Stimulated activated effector memory CD8-positive, alpha-beta T cell treated with anti-CD3 and anti-CD28 coated beads, Interleukin-12 subunit alpha, Interleukin-12 subunit beta, amount 100 ng/mL, for 72 hours (primary cell): ENCODE results near the gene PDE4C.
"Not testable (repeated sequence)": the region's sequence is repeated elsewhere in the genome, so short reads cannot be mapped to it uniquely, and the experiment has no call there.

Source experiments
- ATAC-seq: fragments of 150-1000 bp; cut with Tn5 transposase; 2 replicates; pipeline ENCODE4 v1.10.0; 2021
- DNase-seq, 2 donors: peaks; one replicate each; pipeline ENCODE4 v3.0.0; 2021 to 2022; ENCODE audit warnings: low spot score in 2 of 2
- H3K27ac Mint-ChIP-seq: one replicate; pipeline ENCODE4 v1.8.0; 2022; ENCODE audit warnings: mild to moderate bottlenecking, mixed read lengths
- H3K36me3 Mint-ChIP-seq: one replicate; pipeline ENCODE4 v1.8.0; 2022; ENCODE audit warnings: mild to moderate bottlenecking, mixed read lengths
- H3K4me1 Mint-ChIP-seq: one replicate; pipeline ENCODE4 v1.8.0; 2022; ENCODE audit warnings: mixed read lengths
- H3K4me3 Mint-ChIP-seq: one replicate; pipeline ENCODE4 v1.8.0; 2022; ENCODE audit warnings: mild to moderate bottlenecking, mixed read lengths
- H3K9me3 Mint-ChIP-seq: one replicate; pipeline ENCODE4 v1.8.0; 2022; ENCODE audit warnings: mixed read lengths

PDE4C gene

GRCh38 chr19:18218600-18218999 is 7.6 kb downstream of the PDE4C start:
- no peak for DNase-seq
- H3K9me3 Mint-ChIP-seq, result no peaks in the 10 kb centered on the region
- no peak overlapping the region for H3K4me3 Mint-ChIP-seq
- no peaks in the 10 kb centered on the region for H3K36me3 Mint-ChIP-seq
- no peak overlapping the region for H3K27ac Mint-ChIP-seq
- peaks cover 25% of the 10 kb centered on the region for H3K4me1 Mint-ChIP-seq
- no peak for ATAC-seq

- H3K4me1 Mint-ChIP-seq, result peaks cover 25% of the 10 kb centered on the region
- ATAC-seq (no peak), DNase-seq (no peak)
- H3K36me3 Mint-ChIP-seq, result no peaks in the 10 kb centered on the region
- H3K9me3 Mint-ChIP-seq, result no peaks in the 10 kb centered on the region
- no peak overlapping the region for H3K4me3 Mint-ChIP-seq
- H3K27ac Mint-ChIP-seq, result no peak overlapping the region
Measured at GRCh38 chr19:18218159-18218558, 8.1 kb downstream of the PDE4C start.

- H3K36me3 Mint-ChIP-seq, result no peaks in the 10 kb centered on the region
- ATAC-seq (no peak), DNase-seq (no peak)
- H3K4me1 Mint-ChIP-seq, result peaks cover 25% of the 10 kb centered on the region
- no peak overlapping the region for H3K4me3 Mint-ChIP-seq
- no peaks in the 10 kb centered on the region for H3K9me3 Mint-ChIP-seq
- no peak overlapping the region for H3K27ac Mint-ChIP-seq
Measured at GRCh38 chr19:18216789-18217188, 9.4 kb downstream of the PDE4C start.

GRCh38 chr19:18214779-18215433 is 11.3 kb downstream of the PDE4C start:
- ATAC-seq, result peak; percentile 78
- H3K4me3 Mint-ChIP-seq, result no peak overlapping the region
- peaks cover 17% of the 10 kb centered on the region for H3K4me1 Mint-ChIP-seq
- H3K9me3 Mint-ChIP-seq, result no peaks in the 10 kb centered on the region
- no peak overlapping the region for H3K27ac Mint-ChIP-seq
- H3K36me3 Mint-ChIP-seq, result no peaks in the 10 kb centered on the region
- no peak for DNase-seq

- H3K4me1 Mint-ChIP-seq, result peaks cover 13% of the 10 kb centered on the region
- H3K36me3 Mint-ChIP-seq, result no peaks in the 10 kb centered on the region
- DNase-seq, result no peak
- no peak overlapping the region for H3K27ac Mint-ChIP-seq
- no peak overlapping the region for H3K4me3 Mint-ChIP-seq
- no peaks in the 10 kb centered on the region for H3K9me3 Mint-ChIP-seq
- no peak for ATAC-seq
Measured at GRCh38 chr19:18211683-18212082, 14.6 kb downstream of the PDE4C start.

- H3K9me3 Mint-ChIP-seq, H3K36me3 Mint-ChIP-seq, H3K4me1 Mint-ChIP-seq, H3K27ac Mint-ChIP-seq, H3K4me3 Mint-ChIP-seq, ATAC-seq, DNase-seq: not testable (repeated sequence)
Measured at GRCh38 chr19:18209912-18210311, 16.3 kb downstream of the PDE4C start.

- Mint-ChIP-seq H3K4me1 (peaks cover 13% of the 10 kb centered on the region), H3K9me3 (no peaks in the 10 kb centered on the region), H3K27ac (no peak overlapping the region), H3K36me3 (no peaks in the 10 kb centered on the region), H3K4me3 (no peak overlapping the region)
- DNase-seq (peak; percentile 57 to 74), ATAC-seq (no peak)
Measured at GRCh38 chr19:18208098-18208951, 17.9 kb downstream of the PDE4C start.

GRCh38 chr19:18206018-18206417 is 20.2 kb downstream of the PDE4C start:
- H3K4me3 Mint-ChIP-seq, result no peak overlapping the region
- no peaks in the 10 kb centered on the region for H3K9me3 Mint-ChIP-seq
- H3K4me1 Mint-ChIP-seq, result peaks cover 24% of the 10 kb centered on the region
- no peak for DNase-seq
- peaks cover 14% of the 10 kb centered on the region for H3K36me3 Mint-ChIP-seq
- ATAC-seq, result no peak
- no peak overlapping the region for H3K27ac Mint-ChIP-seq

- peak overlapping the region; percentile 91 for H3K27ac Mint-ChIP-seq
- H3K4me1 Mint-ChIP-seq, result peaks cover 24% of the 10 kb centered on the region
- peak overlapping the region; percentile 82 for H3K4me3 Mint-ChIP-seq
- H3K9me3 Mint-ChIP-seq, result no peaks in the 10 kb centered on the region
- DNase-seq, result peak; percentile 46 to 77
- no peak for ATAC-seq
- H3K36me3 Mint-ChIP-seq, result peaks cover 14% of the 10 kb centered on the region
Measured at GRCh38 chr19:18205200-18205892, 20.9 kb downstream of the PDE4C start.

- Mint-ChIP-seq H3K9me3 (no peaks in the 10 kb centered on the region), H3K4me1 (peaks cover 24% of the 10 kb centered on the region), H3K4me3 (peak overlapping the region; percentile 82), H3K27ac (peak overlapping the region; percentile 91), H3K36me3 (peaks cover 18% of the 10 kb centered on the region)
- ATAC-seq (peak; percentile 3), DNase-seq (peak; percentile 49 to 84)
Measured at GRCh38 chr19:18204394-18205199, 21.6 kb downstream of the PDE4C start.

GRCh38 chr19:18203863-18204393 is 22.3 kb downstream of the PDE4C start, which contains the start of gene RAB3A:
RAB3A (minus strand) TSS chr19:18204042; CDS start chr19:18202740, 1,302 bp downstream.
- peaks cover 24% of the 10 kb centered on the region for H3K4me1 Mint-ChIP-seq
- ATAC-seq, result peak; percentile 95
- H3K36me3 Mint-ChIP-seq, result peaks cover 25% of the 10 kb centered on the region
- peak within 1 kb of the TSS; percentile 82 for H3K4me3 Mint-ChIP-seq
- no peaks in the 10 kb centered on the region for H3K9me3 Mint-ChIP-seq
- peak within 1 kb of the TSS; percentile 91 for H3K27ac Mint-ChIP-seq
- peak; percentile 93 to 99 for DNase-seq

GRCh38 chr19:18203408-18203862 is 22.8 kb downstream of the PDE4C start:
- peaks cover 24% of the 10 kb centered on the region for H3K4me1 Mint-ChIP-seq
- peak; percentile 6 for ATAC-seq
- peaks cover 30% of the 10 kb centered on the region for H3K36me3 Mint-ChIP-seq
- no peak for DNase-seq
- no peaks in the 10 kb centered on the region for H3K9me3 Mint-ChIP-seq
- H3K4me3 Mint-ChIP-seq, result peak overlapping the region; percentile 82
- peak overlapping the region; percentile 91 for H3K27ac Mint-ChIP-seq

GRCh38 chr19:18202778-18203407 is 23.3 kb downstream of the PDE4C start:
- peaks cover 24% of the 10 kb centered on the region for H3K4me1 Mint-ChIP-seq
- H3K4me3 Mint-ChIP-seq, result peak overlapping the region; percentile 82
- no peaks in the 10 kb centered on the region for H3K9me3 Mint-ChIP-seq
- DNase-seq, result no peak
- H3K36me3 Mint-ChIP-seq, result peaks cover 35% of the 10 kb centered on the region
- H3K27ac Mint-ChIP-seq, result no peak overlapping the region
- ATAC-seq, result no peak

GRCh38 chr19:18202397-18202777 is 23.9 kb downstream of the PDE4C start:
- no peaks in the 10 kb centered on the region for H3K9me3 Mint-ChIP-seq
- peaks cover 24% of the 10 kb centered on the region for H3K4me1 Mint-ChIP-seq
- H3K27ac Mint-ChIP-seq, result no peak overlapping the region
- H3K36me3 Mint-ChIP-seq, result peaks cover 38% of the 10 kb centered on the region
- ATAC-seq, result no peak
- DNase-seq, result no peak
- H3K4me3 Mint-ChIP-seq, result peak overlapping the region; percentile 82
